K562 (cell line): Measurements from ENCODE around the gene SYVN1. TPM values are rescaled to one million over a fixed set of nuclear protein-coding genes. Genes with fewer than 3 reads are reported as not detected.

Experiments
- ELK3 ChIP-seq: fragments of 450-650 bp; formaldehyde crosslinking; IDR thresholded peaks from 2 replicates; pipeline ENCODE4 v1.4.0; 2020; ENCODE audit warnings: mild to moderate bottlenecking
- HBP1 ChIP-seq: fragments of 450-650 bp; formaldehyde crosslinking; IDR thresholded peaks from 2 replicates; pipeline ENCODE4 v1.4.0; 2022; ENCODE audit warnings: missing genetic modification characterization
- JUND ChIP-seq, 2 experiments: IDR thresholded peaks; 2 replicates in 1 of 2; 3 replicates in 1 of 2; pipeline ENCODE4 v1.6.1; 2011; ENCODE audit warnings: borderline replicate concordance in 2 of 2, low read depth in 2 of 2, low read length in 2 of 2, improper control_type of control experiment in 1 of 2, missing biosample characterization in 1 of 2, missing genetic modification characterization in 1 of 2, missing genetic modification reagents in 1 of 2
- NELFE ChIP-seq: IDR thresholded peaks from 2 replicates; pipeline ENCODE4 v1.6.1; 2011; ENCODE audit warnings: mild to moderate bottlenecking; ENCODE audit not compliant: insufficient read depth, insufficient read length
- NEUROD1 ChIP-seq: fragments of 150-350 bp; IDR thresholded peaks from 2 replicates; pipeline ENCODE4 v1.6.1; 2014; ENCODE audit warnings: borderline replicate concordance, low read length, low read depth; ENCODE audit not compliant: partially characterized antibody
- NFATC3 ChIP-seq: fragments of 450-650 bp; IDR thresholded peaks from 2 replicates; pipeline ENCODE4 v1.6.1; 2017; ENCODE audit warnings: mild to moderate bottlenecking
- PBX2 ChIP-seq, 2 experiments: IDR thresholded peaks in 1 of 2; conservative IDR thresholded peaks in 1 of 2; 2 replicates each; pipeline ENCODE4 v1.6.1; 2016; ENCODE audit warnings: low read depth in 2 of 2, mild to moderate bottlenecking in 1 of 2, missing compliant biosample characterization in 1 of 2, missing genetic modification characterization in 1 of 2, moderate library complexity in 1 of 2
- THRAP3 ChIP-seq: fragments of 450-650 bp; IDR thresholded peaks from 2 replicates; pipeline ENCODE4 v1.6.1; 2016; ENCODE audit warnings: mild to moderate bottlenecking, inconsistent platforms, borderline replicate concordance
- ZBTB7A ChIP-seq: IDR thresholded peaks from 2 replicates; pipeline ENCODE4 v1.6.1; 2011; ENCODE audit warnings: low read depth, mild to moderate bottlenecking, low read length, moderate library complexity, borderline replicate concordance; ENCODE audit not compliant: control insufficient read depth
- ZFP1 ChIP-seq: fragments of 450-650 bp; formaldehyde crosslinking; IDR thresholded peaks from 2 replicates; pipeline ENCODE4 v1.4.0; 2020; ENCODE audit warnings: mild to moderate bottlenecking, mixed read lengths
- ZZZ3 ChIP-seq: fragments of 450-650 bp; IDR thresholded peaks from 2 replicates; pipeline ENCODE4 v1.6.1; 2016; ENCODE audit warnings: antibody characterized with exemption, mild to moderate bottlenecking, moderate library complexity
- polyA plus RNA-seq, 8 experiments: library from polyadenylated mRNA; depleted of rRNA in 4 of 8; stranded (reverse) in 5 of 8; unstranded in 3 of 8; fragments of >200 nt; fragmentation: Nextera tagmentation in 2 of 8; fragmentation: Illumina TruSeq in 1 of 8; extraction: Ambion mirVana in 2 of 8; extraction: Trizol in 1 of 8; gene quantifications; 2 replicates each; pipeline versions ENCODE4 v1.2.1 to v1.2.3, GENCODE V29; 2011 to 2014; ENCODE audit warnings: inconsistent platforms in 1 of 8, missing spikeins in 1 of 8
- total RNA-seq, 7 experiments: library from RNA; depleted of rRNA in 6 of 7; stranded (reverse); fragments of >200 nt in 6 of 7; fragmentation: Illumina TruSeq in 2 of 7; extraction: Trizol in 2 of 7; gene quantifications; 2 replicates each; pipeline versions ENCODE4 v1.2.1 to v1.2.3, GENCODE V29; 2011 to 2021; ENCODE audit warnings: low replicate concordance in 1 of 7
- TF ChIP-seq, protein P1 (sequence below): sonication (generic); formaldehyde crosslinking; IDR thresholded peaks from 2 replicates; pipeline ENCODE4 v1.8.0; 2022; ENCODE audit warnings: missing genetic modification reagents, mild to moderate bottlenecking, moderate library complexity, borderline replicate concordance
- TF ChIP-seq, protein P2 (sequence below): fragments of 200-800 bp; sonication (Bioruptor generic); IDR thresholded peaks from 2 replicates; pipeline ENCODE4 v1.6.1; 2016; ENCODE audit warnings: missing genetic modification characterization, missing compliant biosample characterization

SYVN1 gene
- total and polyA plus RNA-seq, 9 of the 15 experiments (the other 6 are each of a cell fraction or from before 2014, with no cell fraction given) = 0.41 to 47.4 (median 9.9) TPM

DNA sequence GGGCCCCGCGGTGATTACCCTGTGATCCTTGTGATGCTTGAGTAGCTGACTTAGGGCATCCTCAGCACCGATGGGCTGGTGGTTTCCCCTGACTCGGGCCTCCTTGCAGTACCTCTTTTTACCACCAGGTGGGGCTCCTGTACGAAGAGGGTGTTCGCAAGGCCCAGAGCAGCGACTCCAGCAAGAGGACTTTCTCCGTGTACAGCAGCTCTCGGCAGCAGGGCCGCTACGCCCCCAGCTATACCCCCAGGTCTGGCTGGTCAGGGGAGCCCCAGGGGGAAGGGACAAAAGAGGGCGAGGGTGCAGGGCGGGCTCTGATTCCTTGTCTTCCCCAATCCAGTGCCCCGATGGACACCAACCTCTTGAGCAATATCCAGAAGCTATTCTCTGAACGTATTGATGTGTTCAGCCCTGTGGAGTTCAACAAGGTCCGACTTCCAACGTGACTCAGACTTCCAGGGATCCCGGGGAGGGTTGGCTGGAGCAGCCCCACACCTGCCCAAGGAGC lies 23.9 kb downstream of the SYVN1 start (continued):
- TF ChIP-seq PBX2 (CRISPR knock-in tag; IDR thresholded peaks at IDR 0.05; ENCODE audit: low read depth) (no peak), PBX2 (tag; conservative IDR thresholded peaks at IDR 0.05; ENCODE audit: low read depth) (no peak), ELK3 (no peak), ZFP1 (CRISPR knock-in tag) (no peak), THRAP3 (no peak), NEUROD1 (no peak), NFATC3 (no peak), ZBTB7A (no peak), NELFE (no peak), HBP1 (CRISPR knock-in tag) (no peak), ZZZ3 (no peak), JUND (IDR thresholded peaks at IDR 0.05; ENCODE audit: borderline replicate concordance, low read depth, low read length) (peak; percentile 38; the same call in 1 of the 2 replicates), JUND (tag; IDR thresholded peaks at IDR 0.05; ENCODE audit: borderline replicate concordance, low read depth, low read length) (no peak)
- TF ChIP-seq, protein P1, sequence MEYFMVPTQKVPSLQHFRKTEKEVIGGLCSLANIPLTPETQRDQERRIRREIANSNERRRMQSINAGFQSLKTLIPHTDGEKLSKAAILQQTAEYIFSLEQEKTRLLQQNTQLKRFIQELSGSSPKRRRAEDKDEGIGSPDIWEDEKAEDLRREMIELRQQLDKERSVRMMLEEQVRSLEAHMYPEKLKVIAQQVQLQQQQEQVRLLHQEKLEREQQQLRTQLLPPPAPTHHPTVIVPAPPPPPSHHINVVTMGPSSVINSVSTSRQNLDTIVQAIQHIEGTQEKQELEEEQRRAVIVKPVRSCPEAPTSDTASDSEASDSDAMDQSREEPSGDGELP (CRISPR knock-in tag) = peak; percentile 43; the same call in 1 of the 2 replicates
- TF ChIP-seq, protein P2, sequence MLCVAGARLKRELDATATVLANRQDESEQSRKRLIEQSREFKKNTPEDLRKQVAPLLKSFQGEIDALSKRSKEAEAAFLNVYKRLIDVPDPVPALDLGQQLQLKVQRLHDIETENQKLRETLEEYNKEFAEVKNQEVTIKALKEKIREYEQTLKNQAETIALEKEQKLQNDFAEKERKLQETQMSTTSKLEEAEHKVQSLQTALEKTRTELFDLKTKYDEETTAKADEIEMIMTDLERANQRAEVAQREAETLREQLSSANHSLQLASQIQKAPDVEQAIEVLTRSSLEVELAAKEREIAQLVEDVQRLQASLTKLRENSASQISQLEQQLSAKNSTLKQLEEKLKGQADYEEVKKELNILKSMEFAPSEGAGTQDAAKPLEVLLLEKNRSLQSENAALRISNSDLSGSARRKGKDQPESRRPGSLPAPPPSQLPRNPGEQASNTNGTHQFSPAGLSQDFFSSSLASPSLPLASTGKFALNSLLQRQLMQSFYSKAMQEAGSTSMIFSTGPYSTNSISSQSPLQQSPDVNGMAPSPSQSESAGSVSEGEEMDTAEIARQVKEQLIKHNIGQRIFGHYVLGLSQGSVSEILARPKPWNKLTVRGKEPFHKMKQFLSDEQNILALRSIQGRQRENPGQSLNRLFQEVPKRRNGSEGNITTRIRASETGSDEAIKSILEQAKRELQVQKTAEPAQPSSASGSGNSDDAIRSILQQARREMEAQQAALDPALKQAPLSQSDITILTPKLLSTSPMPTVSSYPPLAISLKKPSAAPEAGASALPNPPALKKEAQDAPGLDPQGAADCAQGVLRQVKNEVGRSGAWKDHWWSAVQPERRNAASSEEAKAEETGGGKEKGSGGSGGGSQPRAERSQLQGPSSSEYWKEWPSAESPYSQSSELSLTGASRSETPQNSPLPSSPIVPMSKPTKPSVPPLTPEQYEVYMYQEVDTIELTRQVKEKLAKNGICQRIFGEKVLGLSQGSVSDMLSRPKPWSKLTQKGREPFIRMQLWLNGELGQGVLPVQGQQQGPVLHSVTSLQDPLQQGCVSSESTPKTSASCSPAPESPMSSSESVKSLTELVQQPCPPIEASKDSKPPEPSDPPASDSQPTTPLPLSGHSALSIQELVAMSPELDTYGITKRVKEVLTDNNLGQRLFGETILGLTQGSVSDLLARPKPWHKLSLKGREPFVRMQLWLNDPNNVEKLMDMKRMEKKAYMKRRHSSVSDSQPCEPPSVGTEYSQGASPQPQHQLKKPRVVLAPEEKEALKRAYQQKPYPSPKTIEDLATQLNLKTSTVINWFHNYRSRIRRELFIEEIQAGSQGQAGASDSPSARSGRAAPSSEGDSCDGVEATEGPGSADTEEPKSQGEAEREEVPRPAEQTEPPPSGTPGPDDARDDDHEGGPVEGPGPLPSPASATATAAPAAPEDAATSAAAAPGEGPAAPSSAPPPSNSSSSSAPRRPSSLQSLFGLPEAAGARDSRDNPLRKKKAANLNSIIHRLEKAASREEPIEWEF (CRISPR knock-in tag) = no peak
- TF ChIP-seq, all 486 proteins: peak for 28
